Central memory CD8-positive, alpha-beta T cell (primary cell): ENCODE data around the gene ACTG2.
"Not testable (repeated sequence)": the region's sequence is repeated elsewhere in the genome, so short reads cannot be mapped to it uniquely, and the experiment has no call there.

Source experiments
- ATAC-seq: fragments of 150-1000 bp; cut with Tn5 transposase; replicated peaks from 2 replicates; pipeline ENCODE4 v1.10.0; 2022; ENCODE audit warnings: mild to moderate bottlenecking, moderate FRiP score, moderate number of reproducible peaks; ENCODE audit not compliant: poor library complexity, severe bottlenecking; ENCODE audit errors: extremely low read depth
- DNase-seq, 2 donors: peaks; one replicate each; pipeline ENCODE4 v3.0.0; 2021; ENCODE audit warnings: low spot score in 2 of 2
- H3K27ac Mint-ChIP-seq: one replicate; pipeline ENCODE4 v1.8.0; 2022; ENCODE audit warnings: low read depth, mild to moderate bottlenecking, moderate library complexity, mixed read lengths
- H3K27me3 Mint-ChIP-seq: one replicate; pipeline ENCODE4 v1.8.0; 2022; ENCODE audit warnings: mixed read lengths
- H3K36me3 Mint-ChIP-seq: one replicate; pipeline ENCODE4 v1.8.0; 2022; ENCODE audit warnings: mild to moderate bottlenecking, moderate library complexity, mixed read lengths; ENCODE audit not compliant: insufficient read depth
- H3K4me1 Mint-ChIP-seq: one replicate; pipeline ENCODE4 v1.8.0; 2022; ENCODE audit warnings: mixed read lengths
- H3K4me3 Mint-ChIP-seq: one replicate; pipeline ENCODE4 v1.8.0; 2022; ENCODE audit warnings: mild to moderate bottlenecking, moderate library complexity, mixed read lengths
- H3K9me3 Mint-ChIP-seq: one replicate; pipeline ENCODE4 v1.8.0; 2022; ENCODE audit warnings: mixed read lengths

ACTG2 gene

GRCh38 chr2:73935641-73936040, 42.8 kb downstream of the ACTG2 start:
- H3K4me1 Mint-ChIP-seq = peaks cover 60% of the 10 kb centered on the region
- ATAC-seq (no peak), DNase-seq (no peak)
- H3K36me3 Mint-ChIP-seq = peaks cover 25% of the 10 kb centered on the region
- no peaks in the 10 kb centered on the region for H3K9me3 Mint-ChIP-seq
- H3K4me3 Mint-ChIP-seq = no peak overlapping the region
- peak overlapping the region; percentile 38 for H3K27ac Mint-ChIP-seq
- no peaks in the 10 kb centered on the region for H3K27me3 Mint-ChIP-seq

- Mint-ChIP-seq H3K27ac (peak overlapping the region; percentile 38), H3K27me3 (no peaks in the 10 kb centered on the region), H3K4me1 (peaks cover 60% of the 10 kb centered on the region), H3K4me3 (no peak overlapping the region), H3K9me3 (no peaks in the 10 kb centered on the region), H3K36me3 (peaks cover 24% of the 10 kb centered on the region)
- ATAC-seq = no peak
- no peak for DNase-seq
These were observed 44.5 kb downstream of the ACTG2 start for GRCh38 chr2:73937103-73937885.

- Mint-ChIP-seq H3K4me1 (peaks cover 63% of the 10 kb centered on the region), H3K27ac (peak overlapping the region; percentile 38), H3K36me3 (peaks cover 20% of the 10 kb centered on the region), H3K9me3 (no peaks in the 10 kb centered on the region), H3K27me3 (no peaks in the 10 kb centered on the region), H3K4me3 (no peak overlapping the region)
- no peak for DNase-seq
- ATAC-seq = no peak
These were observed 45.1 kb downstream of the ACTG2 start for GRCh38 chr2:73937899-73938298.

- no peak for DNase-seq
- no peak overlapping the region for H3K27ac Mint-ChIP-seq
- peaks cover 16% of the 10 kb centered on the region for H3K36me3 Mint-ChIP-seq
- H3K4me3 Mint-ChIP-seq = no peak overlapping the region
- H3K4me1 Mint-ChIP-seq = peaks cover 57% of the 10 kb centered on the region
- no peak for ATAC-seq
- no peaks in the 10 kb centered on the region for H3K9me3 Mint-ChIP-seq
- H3K27me3 Mint-ChIP-seq = no peaks in the 10 kb centered on the region
These were observed 46.0 kb downstream of the ACTG2 start for GRCh38 chr2:73938718-73939352.

- H3K27ac Mint-ChIP-seq = no peak overlapping the region
- peaks cover 16% of the 10 kb centered on the region for H3K36me3 Mint-ChIP-seq
- peak; percentile 28 for ATAC-seq
- H3K4me3 Mint-ChIP-seq = no peak overlapping the region
- H3K27me3 Mint-ChIP-seq = no peaks in the 10 kb centered on the region
- H3K4me1 Mint-ChIP-seq = peaks cover 61% of the 10 kb centered on the region
- H3K9me3 Mint-ChIP-seq = no peaks in the 10 kb centered on the region
- DNase-seq = no peak
These were observed 46.6 kb downstream of the ACTG2 start for GRCh38 chr2:73939419-73939818.

- not testable (repeated sequence) for H3K27me3 Mint-ChIP-seq, ATAC-seq, H3K9me3 Mint-ChIP-seq, H3K27ac Mint-ChIP-seq, DNase-seq, H3K4me3 Mint-ChIP-seq
- Mint-ChIP-seq H3K4me1 (peaks cover 68% of the 10 kb centered on the region), H3K36me3 (peaks cover 15% of the 10 kb centered on the region)
These were observed 47.3 kb downstream of the ACTG2 start for GRCh38 chr2:73940066-73940465.

- DNase-seq (no peak), ATAC-seq (no peak)
- peaks cover 29% of the 10 kb centered on the region for H3K36me3 Mint-ChIP-seq
- no peaks in the 10 kb centered on the region for H3K27me3 Mint-ChIP-seq
- no peaks in the 10 kb centered on the region for H3K9me3 Mint-ChIP-seq
- peaks cover 59% of the 10 kb centered on the region for H3K4me1 Mint-ChIP-seq
- H3K4me3 Mint-ChIP-seq = no peak overlapping the region
- H3K27ac Mint-ChIP-seq = no peak overlapping the region
These were observed 49.9 kb downstream of the ACTG2 start for GRCh38 chr2:73942664-73943063.

- Mint-ChIP-seq H3K4me3 (no peak overlapping the region), H3K27me3 (no peaks in the 10 kb centered on the region), H3K9me3 (no peaks in the 10 kb centered on the region), H3K27ac (peak overlapping the region; percentile 1), H3K36me3 (peaks cover 36% of the 10 kb centered on the region), H3K4me1 (peaks cover 60% of the 10 kb centered on the region)
- no peak for ATAC-seq
- no peak for DNase-seq
These were observed 51.9 kb downstream of the ACTG2 start for GRCh38 chr2:73944714-73945113.

- Mint-ChIP-seq H3K27ac (no peak overlapping the region), H3K27me3 (no peaks in the 10 kb centered on the region), H3K4me1 (peaks cover 50% of the 10 kb centered on the region), H3K9me3 (no peaks in the 10 kb centered on the region), H3K4me3 (no peak overlapping the region), H3K36me3 (peaks cover 40% of the 10 kb centered on the region)
- ATAC-seq (no peak), DNase-seq (no peak)
These were observed 53.4 kb downstream of the ACTG2 start for GRCh38 chr2:73946215-73946614.

- Mint-ChIP-seq H3K36me3 (peaks cover 42% of the 10 kb centered on the region), H3K4me1 (peaks cover 49% of the 10 kb centered on the region)
- ATAC-seq = no peak
These were observed 53.9 kb downstream of the ACTG2 start for GRCh38 chr2:73946666-73947065.

GRCh38 chr2:73947412-73948018, 54.7 kb downstream of the ACTG2 start:
- no peak for DNase-seq
- Mint-ChIP-seq H3K27me3 (no peaks in the 10 kb centered on the region), H3K4me3 (no peak overlapping the region), H3K9me3 (no peaks in the 10 kb centered on the region), H3K36me3 (peaks cover 49% of the 10 kb centered on the region), H3K4me1 (peaks cover 49% of the 10 kb centered on the region), H3K27ac (no peak overlapping the region)
- ATAC-seq = no peak

More at GRCh38 chr2:73946666-73947065, 53.9 kb downstream of the ACTG2 start:
- Mint-ChIP-seq H3K27ac (no peak overlapping the region), H3K27me3 (no peaks in the 10 kb centered on the region), H3K9me3 (no peaks in the 10 kb centered on the region), H3K4me3 (no peak overlapping the region)
- DNase-seq = no peak

- no peaks in the 10 kb centered on the region for H3K9me3 Mint-ChIP-seq
- H3K27me3 Mint-ChIP-seq = no peaks in the 10 kb centered on the region
- no peak overlapping the region for H3K27ac Mint-ChIP-seq
- H3K4me1 Mint-ChIP-seq = peaks cover 39% of the 10 kb centered on the region
- ATAC-seq = no peak
- H3K36me3 Mint-ChIP-seq = peaks cover 50% of the 10 kb centered on the region
- no peak for DNase-seq
- H3K4me3 Mint-ChIP-seq = no peak overlapping the region
These were observed 57.0 kb downstream of the ACTG2 start for GRCh38 chr2:73949802-73950201.
